GM21576 (cell line): ENCODE measurements around the gene MYO1C.
"Not testable (repeated sequence)": the region's sequence is repeated elsewhere in the genome, so short reads cannot be mapped to it uniquely, and the experiment has no call there.

Experiments
- ATAC-seq: cut with Tn5 transposase; IDR thresholded peaks from one replicate; pipeline ENCODE4 v1.9.1; 2021; ENCODE audit warnings: mild to moderate bottlenecking, moderate library complexity; ENCODE audit not compliant: unreplicated experiment

Gene MYO1C

GRCh38 chr17:1492249-1493206, at the start of gene MYO1C:
Gene MYO1C (minus strand): TSS chr17:1492686. CDS start chr17:1492487, 199 bp downstream.
- no peak for ATAC-seq

- no peak for ATAC-seq
Measured at GRCh38 chr17:1541367-1541904, 49.0 kb upstream of the MYO1C start.

- no peak for ATAC-seq
Measured at GRCh38 chr17:1539811-1540210, 47.3 kb upstream of the MYO1C start.

- ATAC-seq: no peak
Measured at GRCh38 chr17:1535737-1536136, 43.3 kb upstream of the MYO1C start.

GRCh38 chr17:1533661-1534325, 41.3 kb upstream of the MYO1C start:
- ATAC-seq: no peak

GRCh38 chr17:1532836-1533602, 40.5 kb upstream of the MYO1C start:
- no peak for ATAC-seq

- no peak for ATAC-seq
Measured at GRCh38 chr17:1529863-1530262, 37.4 kb upstream of the MYO1C start.

- ATAC-seq: not testable (repeated sequence)
Measured at GRCh38 chr17:1526876-1527275, 34.4 kb upstream of the MYO1C start.

- ATAC-seq: no peak
Measured at GRCh38 chr17:1522626-1523025, 30.1 kb upstream of the MYO1C start.

GRCh38 chr17:1521086-1521640, 28.7 kb upstream of the MYO1C start:
- ATAC-seq: no peak

- ATAC-seq: no peak
Measured at GRCh38 chr17:1519678-1520077, 27.2 kb upstream of the MYO1C start.

- ATAC-seq: no peak
Measured at GRCh38 chr17:1518410-1518809, 25.9 kb upstream of the MYO1C start.

GRCh38 chr17:1516388-1517161, 24.1 kb upstream of the MYO1C start, which contains the start of gene INPP5K:
Gene INPP5K (minus strand): TSS chr17:1516612. CDS start chr17:1516499, 113 bp downstream.
- peak; percentile 88 for ATAC-seq

GRCh38 chr17:1515640-1516387, 23.3 kb upstream of the MYO1C start:
- peak; percentile 11 for ATAC-seq

GRCh38 chr17:1512351-1512750, 19.9 kb upstream of the MYO1C start:
- no peak for ATAC-seq

GRCh38 chr17:1511756-1512321, 19.4 kb upstream of the MYO1C start:
- no peak for ATAC-seq

- no peak for ATAC-seq
Measured at GRCh38 chr17:1511290-1511689, 18.8 kb upstream of the MYO1C start.

- no peak for ATAC-seq
Measured at GRCh38 chr17:1509290-1509881, 16.9 kb upstream of the MYO1C start.
